Measurements from ENCODE around the gene CALHM6. TPM values are rescaled to one million over a fixed set of nuclear protein-coding genes. Genes with fewer than 3 reads are reported as not detected.
"Not testable (repeated sequence)": the region's sequence is repeated elsewhere in the genome, so short reads cannot be mapped to it uniquely, and the experiment has no call there.

Gene CALHM6
- total RNA-seq, 2 donors from 2014 or later: 2.3 to 3.1 TPM

DNA sequence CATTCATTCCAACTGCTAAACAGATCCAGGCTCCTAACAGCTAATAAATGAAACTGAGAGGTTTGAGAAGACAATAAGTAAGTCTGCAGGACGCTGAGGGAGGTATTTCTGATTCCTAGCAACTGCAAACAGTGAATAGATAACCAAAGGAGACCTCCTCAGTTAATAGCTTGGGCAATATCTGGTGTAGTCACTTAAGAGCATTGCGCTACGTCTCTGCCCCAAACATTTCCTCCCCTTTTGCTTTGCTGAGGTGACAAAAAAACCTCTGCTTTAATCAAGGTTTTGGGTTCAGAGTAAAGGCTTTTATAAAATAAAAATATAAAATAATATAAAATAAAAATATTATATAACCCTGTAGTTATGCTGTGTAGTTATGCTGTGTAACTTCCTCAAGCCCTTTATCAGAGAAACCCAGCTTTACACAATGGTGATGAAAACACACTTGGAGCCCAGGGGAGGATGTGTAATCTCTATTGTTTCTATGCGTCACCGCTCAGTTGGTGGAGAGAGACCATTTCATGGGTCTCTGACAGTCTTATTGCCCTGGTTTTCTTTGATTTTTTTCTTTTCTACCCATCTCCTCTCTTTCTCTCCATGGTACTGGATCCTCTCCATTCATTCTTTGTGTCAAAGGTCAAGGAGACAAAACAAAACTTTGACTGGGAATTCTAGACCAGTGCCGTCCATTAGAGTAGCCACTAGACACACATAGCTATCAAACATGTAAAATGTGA, 31.3 kb downstream of the CALHM6 start:
- Histone ChIP-seq H3K9me3 (no peaks in the 10 kb centered on the region), H3K36me3 (no peaks in the 10 kb centered on the region), H3K27ac (no peak overlapping the region), H3K4me3 (no peak overlapping the region), H3K4me1 (no peaks in the 10 kb centered on the region), H3K27me3 (no peaks in the 10 kb centered on the region)
- TF ChIP-seq, protein P1, sequence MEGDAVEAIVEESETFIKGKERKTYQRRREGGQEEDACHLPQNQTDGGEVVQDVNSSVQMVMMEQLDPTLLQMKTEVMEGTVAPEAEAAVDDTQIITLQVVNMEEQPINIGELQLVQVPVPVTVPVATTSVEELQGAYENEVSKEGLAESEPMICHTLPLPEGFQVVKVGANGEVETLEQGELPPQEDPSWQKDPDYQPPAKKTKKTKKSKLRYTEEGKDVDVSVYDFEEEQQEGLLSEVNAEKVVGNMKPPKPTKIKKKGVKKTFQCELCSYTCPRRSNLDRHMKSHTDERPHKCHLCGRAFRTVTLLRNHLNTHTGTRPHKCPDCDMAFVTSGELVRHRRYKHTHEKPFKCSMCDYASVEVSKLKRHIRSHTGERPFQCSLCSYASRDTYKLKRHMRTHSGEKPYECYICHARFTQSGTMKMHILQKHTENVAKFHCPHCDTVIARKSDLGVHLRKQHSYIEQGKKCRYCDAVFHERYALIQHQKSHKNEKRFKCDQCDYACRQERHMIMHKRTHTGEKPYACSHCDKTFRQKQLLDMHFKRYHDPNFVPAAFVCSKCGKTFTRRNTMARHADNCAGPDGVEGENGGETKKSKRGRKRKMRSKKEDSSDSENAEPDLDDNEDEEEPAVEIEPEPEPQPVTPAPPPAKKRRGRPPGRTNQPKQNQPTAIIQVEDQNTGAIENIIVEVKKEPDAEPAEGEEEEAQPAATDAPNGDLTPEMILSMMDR (IDR thresholded peaks at IDR 0.05): no peak
- DNase-seq (ENCODE audit: low spot score): no peak

DNA sequence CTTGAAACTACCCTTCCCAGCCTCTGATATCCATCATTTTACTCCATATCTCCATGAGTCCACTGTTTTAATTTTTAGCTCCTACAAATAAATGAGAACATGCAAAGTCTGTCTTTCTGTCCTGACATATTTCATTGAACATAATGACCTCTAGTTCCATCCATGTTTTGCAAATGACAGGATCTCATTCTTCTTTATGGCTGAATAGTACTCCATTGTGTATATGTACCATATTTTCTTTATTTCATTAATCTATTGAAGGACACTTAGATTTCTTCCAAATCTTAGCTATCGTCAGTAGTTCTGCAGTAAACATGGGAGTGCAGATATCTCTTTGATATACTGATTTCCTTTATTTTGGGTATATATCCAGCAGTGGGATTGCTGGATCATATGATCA, 34.0 kb downstream of the CALHM6 start:
- not testable (repeated sequence) for H3K27me3 ChIP-seq; H3K9me3 ChIP-seq; H3K36me3 ChIP-seq; H3K4me3 ChIP-seq; DNase-seq (ENCODE audit: low spot score); H3K27ac ChIP-seq; H3K4me1 ChIP-seq

DNA sequence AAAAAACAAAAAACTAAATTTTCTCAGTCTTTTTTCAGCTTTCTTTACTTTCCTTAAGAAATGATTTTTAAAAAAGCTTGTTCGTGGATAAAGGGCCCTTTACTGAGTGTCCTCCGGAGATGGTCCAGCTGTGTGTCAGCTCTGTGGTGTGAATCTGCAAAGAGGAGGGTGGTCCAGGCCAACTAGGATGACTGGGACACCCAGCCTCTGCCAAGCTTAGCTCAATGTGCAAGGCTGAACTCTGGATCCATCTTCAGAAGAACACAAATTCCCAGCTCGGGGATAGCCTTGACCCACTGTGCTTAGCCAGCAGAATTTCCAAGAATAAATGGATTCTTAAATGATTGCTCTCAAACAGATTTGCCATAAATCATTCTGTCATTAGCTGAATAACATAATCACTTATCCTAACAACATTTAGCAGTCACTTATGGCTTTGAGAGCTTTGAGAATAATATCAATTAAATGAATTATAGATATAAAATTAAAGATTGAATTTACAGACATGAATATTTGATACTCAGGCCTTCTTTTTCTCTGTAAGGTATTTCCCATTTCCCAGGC, 36.0 kb downstream of the CALHM6 start:
- Histone ChIP-seq H3K36me3 (no peaks in the 10 kb centered on the region), H3K27me3 (no peaks in the 10 kb centered on the region), H3K9me3 (no peaks in the 10 kb centered on the region), H3K4me3 (no peak overlapping the region), H3K4me1 (no peaks in the 10 kb centered on the region), H3K27ac (no peak overlapping the region)
- no peak for DNase-seq (ENCODE audit: low spot score)
- TF ChIP-seq, protein P1 (IDR thresholded peaks at IDR 0.05): no peak

DNA sequence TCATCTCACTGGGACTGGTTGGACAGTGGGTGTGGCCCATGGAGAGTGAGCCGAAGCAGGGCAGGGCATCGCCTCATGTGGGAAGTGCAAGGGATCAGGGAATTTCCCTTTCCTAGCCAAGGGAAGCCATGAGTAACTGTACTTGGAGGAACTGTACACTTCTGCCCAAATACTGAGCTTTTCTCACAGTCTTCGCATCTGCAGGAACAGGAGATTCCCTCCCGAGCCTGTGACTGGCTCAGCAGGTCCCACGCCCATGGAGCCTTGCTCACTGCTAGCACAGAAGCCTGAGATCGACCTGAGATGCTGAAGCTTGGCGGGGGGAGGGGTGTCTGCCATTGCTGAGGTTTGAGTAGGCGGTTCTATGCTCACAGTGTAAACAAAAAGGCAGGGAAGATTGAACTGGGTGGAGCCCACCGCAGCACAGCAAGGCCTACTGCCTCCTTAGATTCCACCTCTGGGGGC, 39.8 kb downstream of the CALHM6 start:
- no peaks in the 10 kb centered on the region for H3K36me3 ChIP-seq
- TF ChIP-seq, protein P1 (IDR thresholded peaks at IDR 0.05): no peak
- no peaks in the 10 kb centered on the region for H3K9me3 ChIP-seq
- DNase-seq (ENCODE audit: low spot score): no peak
- no peak overlapping the region for H3K27ac ChIP-seq
- H3K4me3 ChIP-seq: no peak overlapping the region
- H3K4me1 ChIP-seq: no peaks in the 10 kb centered on the region
- no peaks in the 10 kb centered on the region for H3K27me3 ChIP-seq

DNA sequence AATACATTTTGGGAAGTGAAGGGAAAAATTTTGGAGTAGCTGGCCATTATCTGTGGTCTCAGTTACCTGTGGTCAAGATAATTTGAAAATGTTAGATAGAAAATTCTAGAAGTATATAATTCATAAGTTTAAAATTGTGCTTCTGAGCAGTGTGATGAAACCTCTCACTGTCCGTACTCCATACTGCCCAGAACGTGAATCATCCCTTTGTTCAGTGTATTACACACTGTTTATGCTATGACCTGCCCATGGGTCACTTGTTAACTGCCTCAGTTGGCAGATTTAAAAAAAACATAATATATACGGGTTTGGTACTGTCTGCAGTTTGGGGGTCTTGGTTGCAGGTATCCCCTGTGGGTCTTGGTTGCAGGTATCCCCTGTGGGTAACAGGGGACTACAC, 46.1 kb downstream of the CALHM6 start:
- TF ChIP-seq, protein P1 (IDR thresholded peaks at IDR 0.05): no peak
- no peaks in the 10 kb centered on the region for H3K27me3 ChIP-seq
- DNase-seq (ENCODE audit: low spot score): no peak
- no peak overlapping the region for H3K27ac ChIP-seq
- H3K4me3 ChIP-seq: no peak overlapping the region
- no peaks in the 10 kb centered on the region for H3K4me1 ChIP-seq
- H3K36me3 ChIP-seq: no peaks in the 10 kb centered on the region
- H3K9me3 ChIP-seq: no peaks in the 10 kb centered on the region

DNA sequence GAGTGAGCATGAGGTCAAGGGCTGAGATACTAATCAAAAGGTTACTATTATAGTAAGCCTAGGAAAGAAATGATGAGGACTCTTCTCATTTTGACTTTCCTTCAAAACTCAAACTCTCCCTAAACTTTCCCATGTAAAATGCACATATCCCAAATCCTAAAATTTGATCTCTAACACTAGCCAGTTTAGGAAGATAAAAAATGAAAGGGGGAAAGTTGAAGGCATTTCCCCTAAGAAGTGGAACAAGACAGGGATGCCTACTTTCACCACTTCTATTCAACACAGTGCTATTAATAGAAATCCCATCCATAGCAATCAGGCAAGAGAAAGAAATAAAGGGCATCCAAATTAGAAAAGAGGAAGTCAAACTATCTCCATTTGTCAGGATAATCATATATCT, 47.4 kb downstream of the CALHM6 start:
- Histone ChIP-seq H3K27me3 (no peaks in the 10 kb centered on the region), H3K9me3 (no peaks in the 10 kb centered on the region), H3K4me1 (no peaks in the 10 kb centered on the region), H3K27ac (no peak overlapping the region), H3K4me3 (no peak overlapping the region), H3K36me3 (no peaks in the 10 kb centered on the region)
- TF ChIP-seq, protein P1 (IDR thresholded peaks at IDR 0.05): no peak
- no peak for DNase-seq (ENCODE audit: low spot score)

Measured in right atrium auricular region (tissue), 2 donors.